ENCODE measurements around the gene TIMM22. TPM values are rescaled to one million over a fixed set of nuclear protein-coding genes. Genes with fewer than 3 reads are reported as not detected.

The TIMM22 gene
- total and polyA plus RNA-seq, 2 donors from 2014 or later: 14.6 to 17.3 TPM

GRCh38 chr17:1010086-1010450 is 13.1 kb downstream of the TIMM22 start:
- H3K27ac ChIP-seq (ENCODE audit: low read depth in 2 of 2, low read length in 2 of 2): no peak overlapping the region
- FAIRE-seq: no peak
- no peaks in the 10 kb centered on the region for H3K27me3 ChIP-seq (ENCODE audit: control insufficient read depth, insufficient read depth, low read length)

GRCh38 chr17:1010586-1010985 is 13.7 kb downstream of the TIMM22 start:
- H3K27ac ChIP-seq (ENCODE audit: low read depth in 2 of 2, low read length in 2 of 2): no peak overlapping the region
- DNase-seq (no peak), FAIRE-seq (no peak)
- peaks cover 0 to 9% (median 5%) of the 10 kb centered on the region in 3 donors for H3K4me1 ChIP-seq (ENCODE audit: control insufficient read depth in 2 of 3, insufficient read depth in 2 of 3, low read depth in 1 of 3, low read length in 3 of 3)
- no peaks in the 10 kb centered on the region for H3K27me3 ChIP-seq (ENCODE audit: control insufficient read depth, insufficient read depth, low read length)
- no peak overlapping the region for H3K9ac ChIP-seq (ENCODE audit: low read length in 3 of 3)
- no peaks in the 10 kb centered on the region for H3K9me3 ChIP-seq (ENCODE audit: control insufficient read depth in 2 of 3, insufficient read depth in 1 of 3, low read length in 3 of 3)
- TF ChIP-seq CTCF (IDR thresholded peaks at IDR 0.05; ENCODE audit: borderline replicate concordance, extremely low read depth, insufficient read depth): no peak
- intact Hi-C loops (cut with DNase I): no loop called here
- H3K4me3 ChIP-seq (ENCODE audit: low read length in 3 of 3): no peak overlapping the region
- H3K36me3 ChIP-seq (ENCODE audit: control insufficient read depth in 2 of 3, insufficient read depth in 3 of 3, low read length in 3 of 3): peaks cover 0 to 35% (median 17%) of the 10 kb centered on the region in 3 donors

More at GRCh38 chr17:1010086-1010450, 13.1 kb downstream of the TIMM22 start:
- H3K9ac ChIP-seq (ENCODE audit: low read length in 3 of 3): no peak overlapping the region
- no peak for DNase-seq
- H3K9me3 ChIP-seq (ENCODE audit: control insufficient read depth in 2 of 3, insufficient read depth in 1 of 3, low read length in 3 of 3): no peaks in the 10 kb centered on the region
- H3K36me3 ChIP-seq (ENCODE audit: control insufficient read depth in 2 of 3, insufficient read depth in 3 of 3, low read length in 3 of 3): peaks cover 0 to 35% (median 17%) of the 10 kb centered on the region in 3 donors
- TF ChIP-seq CTCF (IDR thresholded peaks at IDR 0.05; ENCODE audit: borderline replicate concordance, extremely low read depth, insufficient read depth): no peak
- intact Hi-C loops (cut with DNase I): no loop called here
- H3K4me1 ChIP-seq (ENCODE audit: control insufficient read depth in 2 of 3, insufficient read depth in 2 of 3, low read depth in 1 of 3, low read length in 3 of 3): peaks cover 0 to 14% (median 10%) of the 10 kb centered on the region in 3 donors
- H3K4me3 ChIP-seq (ENCODE audit: low read length in 3 of 3): no peak overlapping the region

GRCh38 chr17:1011138-1011537 is 14.2 kb downstream of the TIMM22 start:
- no peak for DNase-seq
- no peak for FAIRE-seq
- Histone ChIP-seq H3K9ac (ENCODE audit: low read length in 3 of 3) (no peak overlapping the region), H3K36me3 (ENCODE audit: control insufficient read depth in 2 of 3, insufficient read depth in 3 of 3, low read length in 3 of 3) (peaks cover 0 to 35% (median 17%) of the 10 kb centered on the region in 3 donors), H3K27me3 (ENCODE audit: control insufficient read depth, insufficient read depth, low read length) (no peaks in the 10 kb centered on the region), H3K9me3 (ENCODE audit: control insufficient read depth in 2 of 3, insufficient read depth in 1 of 3, low read length in 3 of 3) (no peaks in the 10 kb centered on the region), H3K27ac (ENCODE audit: low read depth in 2 of 2, low read length in 2 of 2) (no peak overlapping the region), H3K4me3 (ENCODE audit: low read length in 3 of 3) (no peak overlapping the region), H3K4me1 (ENCODE audit: control insufficient read depth in 2 of 3, insufficient read depth in 2 of 3, low read depth in 1 of 3, low read length in 3 of 3) (peaks cover 0 to 4% (median 0%) of the 10 kb centered on the region in 3 donors)
- intact Hi-C loops (cut with DNase I): no loop called here
- no peak for TF ChIP-seq CTCF (IDR thresholded peaks at IDR 0.05; ENCODE audit: borderline replicate concordance, extremely low read depth, insufficient read depth)

All from kidney (tissue), 14 donors.